Activated CD8-positive, alpha-beta memory T cell treated with anti-CD3 and anti-CD28 coated beads, Interleukin-2, amount 50 U/mL, for 1 hour (primary cell): ENCODE data around the gene TRANK1.
"Not testable (repeated sequence)": the region's sequence is repeated elsewhere in the genome, so short reads cannot be mapped to it uniquely, and the experiment has no call there.

Experiments
- DNase-seq: peaks from one replicate; pipeline ENCODE4 v3.0.0-alpha.2; 2020; ENCODE audit errors: extremely low read depth

The TRANK1 gene

GRCh38 chr3:36944641-36945270 lies at the start of gene TRANK1:
TRANK1 (minus strand) TSS chr3:36945054; CDS start chr3:36944809, 245 bp downstream.
- peak; percentile 57 for DNase-seq

GRCh38 chr3:36993326-36994283 lies 48.8 kb upstream of the TRANK1 start, which contains the start of gene MLH1:
MLH1 (plus strand) TSS chr3:36993518; CDS start chr3:36993548, 30 bp downstream.
- DNase-seq, result peak; percentile 84

GRCh38 chr3:36992806-36993325 lies 48.0 kb upstream of the TRANK1 start, which contains the start of gene EPM2AIP1:
EPM2AIP1 (minus strand) TSS chr3:36993131; CDS start chr3:36993077, 54 bp downstream.
- DNase-seq, result peak; percentile 97

GRCh38 chr3:36991923-36992805 lies 47.3 kb upstream of the TRANK1 start:
- DNase-seq, result no peak

GRCh38 chr3:36991147-36991546 lies 46.3 kb upstream of the TRANK1 start:
- DNase-seq, result no peak

GRCh38 chr3:36989568-36989967 lies 44.7 kb upstream of the TRANK1 start:
- no peak for DNase-seq

- no peak for DNase-seq
These were observed 44.2 kb upstream of the TRANK1 start for GRCh38 chr3:36989005-36989404.

- DNase-seq, result no peak
These were observed 43.5 kb upstream of the TRANK1 start for GRCh38 chr3:36988356-36988755.

- DNase-seq, result no peak
These were observed 36.2 kb upstream of the TRANK1 start for GRCh38 chr3:36981006-36981405.

GRCh38 chr3:36973139-36973538 lies 28.3 kb upstream of the TRANK1 start:
- no peak for DNase-seq

GRCh38 chr3:36972163-36972562 lies 27.3 kb upstream of the TRANK1 start:
- no peak for DNase-seq

GRCh38 chr3:36969540-36970432 lies 24.9 kb upstream of the TRANK1 start:
- no peak for DNase-seq

- no peak for DNase-seq
These were observed 24.2 kb upstream of the TRANK1 start for GRCh38 chr3:36969085-36969484.

GRCh38 chr3:36965440-36965839 lies 20.6 kb upstream of the TRANK1 start:
- DNase-seq, result no peak

- DNase-seq, result no peak
These were observed 20.0 kb upstream of the TRANK1 start for GRCh38 chr3:36964817-36965216.

- no peak for DNase-seq
These were observed 19.5 kb upstream of the TRANK1 start for GRCh38 chr3:36964331-36964730.

- DNase-seq, result not testable (repeated sequence)
These were observed 18.2 kb upstream of the TRANK1 start for GRCh38 chr3:36963008-36963407.

GRCh38 chr3:36960502-36960901 lies 15.6 kb upstream of the TRANK1 start:
- no peak for DNase-seq

- DNase-seq, result no peak
These were observed 15.0 kb upstream of the TRANK1 start for GRCh38 chr3:36959821-36960220.
